GOT3 (cell line): ENCODE results near the gene CNIH1.

Source experiments
- DNase-seq: peaks from one replicate; lab custom pipeline; 2025; ENCODE audit warnings: mixed read lengths; lab: John Stamatoyannopoulos, UW

Gene CNIH1

GRCh38 chr14:54440873-54441868 lies at the start of gene CNIH1:
Gene CNIH1 (minus strand): TSS chr14:54441374. CDS start chr14:54441327, 47 bp downstream.
- DNase-seq = peak; percentile 61

- DNase-seq = no peak
These were observed 49.4 kb upstream of the CNIH1 start for GRCh38 chr14:54490445-54491175.

GRCh38 chr14:54489731-54490444 lies 48.7 kb upstream of the CNIH1 start:
- no peak for DNase-seq

- DNase-seq = no peak
These were observed 48.1 kb upstream of the CNIH1 start for GRCh38 chr14:54489318-54489683.

GRCh38 chr14:54488646-54489317 lies 47.6 kb upstream of the CNIH1 start, which contains the start of gene GMFB:
Gene GMFB (minus strand): TSS chr14:54488980. CDS start chr14:54488927, 53 bp downstream.
- DNase-seq = peak; percentile 30

- no peak for DNase-seq
These were observed 47.1 kb upstream of the CNIH1 start for GRCh38 chr14:54488318-54488645.

- no peak for DNase-seq
These were observed 46.6 kb upstream of the CNIH1 start for GRCh38 chr14:54487771-54488170.

GRCh38 chr14:54486685-54487084 lies 45.5 kb upstream of the CNIH1 start:
- DNase-seq = no peak

GRCh38 chr14:54483846-54484245 lies 42.7 kb upstream of the CNIH1 start:
- DNase-seq = no peak

- DNase-seq = no peak
These were observed 42.0 kb upstream of the CNIH1 start for GRCh38 chr14:54483073-54483745.

- DNase-seq = no peak
These were observed 40.5 kb upstream of the CNIH1 start for GRCh38 chr14:54481695-54482094.

GRCh38 chr14:54480830-54481562 lies 39.8 kb upstream of the CNIH1 start:
- DNase-seq = no peak

GRCh38 chr14:54478636-54479215 lies 37.6 kb upstream of the CNIH1 start:
- no peak for DNase-seq

GRCh38 chr14:54475911-54476310 lies 34.7 kb upstream of the CNIH1 start:
- no peak for DNase-seq

- DNase-seq = no peak
These were observed 34.2 kb upstream of the CNIH1 start for GRCh38 chr14:54475187-54475899.

- DNase-seq = no peak
These were observed 33.1 kb upstream of the CNIH1 start for GRCh38 chr14:54474232-54474793.

GRCh38 chr14:54472315-54472714 lies 31.1 kb upstream of the CNIH1 start:
- DNase-seq = no peak

- no peak for DNase-seq
These were observed 30.5 kb upstream of the CNIH1 start for GRCh38 chr14:54471641-54472040.

- DNase-seq = no peak
These were observed 29.5 kb upstream of the CNIH1 start for GRCh38 chr14:54470701-54471100.
